Cardiac fibroblast (primary cell): ENCODE data around the gene FTMT.

Experiments
- DNase-seq, 2 donors: peaks; one replicate each; pipeline versions ENCODE4 v3.0.0 to v3.0.0-alpha.2; 2010; ENCODE audit warnings: low read depth in 2 of 2
- H3K4me3 ChIP-seq, 2 donors: replicated peaks in 1 of 2; 1 replicate in 1 of 2; 2 replicates in 1 of 2; pipeline ENCODE4 v1.5.1; 2011; ENCODE audit warnings: low read depth in 2 of 2, low read length in 2 of 2, mild to moderate bottlenecking in 2 of 2, moderate library complexity in 1 of 2
- TF ChIP-seq, protein P1 (sequence below): IDR thresholded peaks from one replicate; pipeline ENCODE4 v1.5.1; 2011; ENCODE audit warnings: low read depth, mild to moderate bottlenecking, low read length, inconsistent platforms

Gene FTMT

GRCh38 chr5:121872856-121873255 is 21.2 kb downstream of the FTMT start:
- TF ChIP-seq, protein P1, sequence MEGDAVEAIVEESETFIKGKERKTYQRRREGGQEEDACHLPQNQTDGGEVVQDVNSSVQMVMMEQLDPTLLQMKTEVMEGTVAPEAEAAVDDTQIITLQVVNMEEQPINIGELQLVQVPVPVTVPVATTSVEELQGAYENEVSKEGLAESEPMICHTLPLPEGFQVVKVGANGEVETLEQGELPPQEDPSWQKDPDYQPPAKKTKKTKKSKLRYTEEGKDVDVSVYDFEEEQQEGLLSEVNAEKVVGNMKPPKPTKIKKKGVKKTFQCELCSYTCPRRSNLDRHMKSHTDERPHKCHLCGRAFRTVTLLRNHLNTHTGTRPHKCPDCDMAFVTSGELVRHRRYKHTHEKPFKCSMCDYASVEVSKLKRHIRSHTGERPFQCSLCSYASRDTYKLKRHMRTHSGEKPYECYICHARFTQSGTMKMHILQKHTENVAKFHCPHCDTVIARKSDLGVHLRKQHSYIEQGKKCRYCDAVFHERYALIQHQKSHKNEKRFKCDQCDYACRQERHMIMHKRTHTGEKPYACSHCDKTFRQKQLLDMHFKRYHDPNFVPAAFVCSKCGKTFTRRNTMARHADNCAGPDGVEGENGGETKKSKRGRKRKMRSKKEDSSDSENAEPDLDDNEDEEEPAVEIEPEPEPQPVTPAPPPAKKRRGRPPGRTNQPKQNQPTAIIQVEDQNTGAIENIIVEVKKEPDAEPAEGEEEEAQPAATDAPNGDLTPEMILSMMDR = no peak

DNA sequence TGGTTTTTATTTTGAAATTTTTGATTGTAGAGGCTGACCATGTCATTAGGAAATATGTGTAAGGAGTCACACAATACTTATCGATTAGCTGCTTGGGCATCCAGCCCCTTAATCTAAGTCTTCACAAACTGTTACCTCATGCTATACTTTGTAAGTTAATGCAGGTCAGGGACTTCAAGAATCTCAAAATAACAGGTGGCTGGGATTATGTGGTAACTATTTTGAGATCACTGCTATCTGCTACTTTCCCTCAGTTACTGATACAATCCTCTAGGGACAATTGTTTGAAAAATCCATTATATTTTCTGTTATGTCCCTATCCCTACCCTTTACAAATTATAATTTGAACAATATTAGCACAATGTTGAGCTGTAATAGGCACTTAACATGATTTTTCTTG is 21.7 kb downstream of the FTMT start:
- TF ChIP-seq, protein P1 = no peak
- H3K4me3 ChIP-seq = no peak overlapping the region
- no peak for DNase-seq

More at GRCh38 chr5:121872856-121873255, 21.2 kb downstream of the FTMT start:
- DNase-seq = no peak
- no peak overlapping the region for H3K4me3 ChIP-seq

- H3K4me3 ChIP-seq = no peak overlapping the region
- TF ChIP-seq, protein P1 = no peak
- no peak for DNase-seq
These were observed 33.9 kb downstream of the FTMT start for GRCh38 chr5:121885630-121886029.

GRCh38 chr5:121887727-121888126 is 36.0 kb downstream of the FTMT start:
- no peak for DNase-seq
- TF ChIP-seq, protein P1 = no peak
- no peak overlapping the region for H3K4me3 ChIP-seq

GRCh38 chr5:121890297-121890858 is 38.7 kb downstream of the FTMT start:
- DNase-seq = no peak
- TF ChIP-seq, protein P1 = no peak
- no peak overlapping the region for H3K4me3 ChIP-seq

DNA sequence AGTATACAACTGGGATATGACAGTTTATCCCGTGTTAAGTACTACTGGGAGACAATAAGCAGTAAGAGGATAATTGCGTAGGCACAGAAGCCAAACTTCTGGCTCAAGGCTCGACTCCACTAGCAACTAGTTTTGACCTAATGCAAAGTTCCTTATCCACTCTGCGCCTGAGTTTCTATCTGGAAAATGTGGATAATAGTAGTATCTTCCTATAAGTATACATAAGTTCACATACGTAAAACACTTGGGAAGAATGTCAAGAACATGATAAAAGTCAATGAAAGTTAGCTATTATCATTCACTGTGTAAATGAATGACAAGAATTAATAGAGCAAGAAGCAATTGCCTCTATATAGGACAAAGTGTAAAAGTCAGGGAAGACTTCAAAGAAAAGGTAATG is 45.7 kb downstream of the FTMT start:
- no peak for DNase-seq
- TF ChIP-seq, protein P1 = no peak
- H3K4me3 ChIP-seq = no peak overlapping the region

GRCh38 chr5:121899346-121899745 is 47.7 kb downstream of the FTMT start:
- H3K4me3 ChIP-seq = no peak overlapping the region
- no peak for DNase-seq
- TF ChIP-seq, protein P1 = no peak
